ENCODE measurements around the gene RAB40AL.

DNA sequence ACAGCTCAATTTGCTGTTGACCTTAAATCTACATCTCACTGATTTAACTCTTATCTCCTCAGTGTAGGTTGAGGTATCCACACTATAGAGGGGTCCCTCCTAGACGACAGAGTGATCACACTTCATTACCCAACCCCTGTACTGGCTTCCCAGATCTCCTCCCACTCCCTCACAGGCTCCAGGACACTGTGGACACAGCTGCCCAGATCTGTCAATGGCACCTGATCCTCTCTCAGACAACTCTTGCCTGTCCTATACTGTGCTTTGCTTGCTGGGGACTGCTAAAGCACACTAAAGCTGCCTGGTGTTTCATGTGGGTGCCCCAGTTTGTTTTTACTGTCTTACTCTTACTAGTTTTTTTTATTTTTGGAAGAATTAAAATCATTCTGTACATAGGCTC is 27.9 kb downstream of the RAB40AL start:
- TF ChIP-seq EZH2 (IDR thresholded peaks at IDR 0.05; ENCODE audit: low read depth, unreplicated experiment) (no peak), CREB1 (CRISPR knock-in tag; IDR thresholded peaks at IDR 0.05; ENCODE audit: low read depth) (no peak), POLR2AphosphoS5 (IDR thresholded peaks at IDR 0.05; ENCODE audit: low read depth) (no peak), NANOG (IDR thresholded peaks at IDR 0.05; ENCODE audit: borderline replicate concordance) (no peak), ZNF462 (CRISPR knock-in tag; IDR thresholded peaks at IDR 0.05) (no peak), ZNF331 (CRISPR knock-in tag; IDR thresholded peaks at IDR 0.05; ENCODE audit: low read depth) (no peak), JUNB (IDR thresholded peaks at IDR 0.05; ENCODE audit: unreplicated experiment) (no peak), EZH2phosphoT487 (IDR thresholded peaks at IDR 0.05; ENCODE audit: unreplicated experiment) (no peak)
- TF ChIP-seq, protein P1, sequence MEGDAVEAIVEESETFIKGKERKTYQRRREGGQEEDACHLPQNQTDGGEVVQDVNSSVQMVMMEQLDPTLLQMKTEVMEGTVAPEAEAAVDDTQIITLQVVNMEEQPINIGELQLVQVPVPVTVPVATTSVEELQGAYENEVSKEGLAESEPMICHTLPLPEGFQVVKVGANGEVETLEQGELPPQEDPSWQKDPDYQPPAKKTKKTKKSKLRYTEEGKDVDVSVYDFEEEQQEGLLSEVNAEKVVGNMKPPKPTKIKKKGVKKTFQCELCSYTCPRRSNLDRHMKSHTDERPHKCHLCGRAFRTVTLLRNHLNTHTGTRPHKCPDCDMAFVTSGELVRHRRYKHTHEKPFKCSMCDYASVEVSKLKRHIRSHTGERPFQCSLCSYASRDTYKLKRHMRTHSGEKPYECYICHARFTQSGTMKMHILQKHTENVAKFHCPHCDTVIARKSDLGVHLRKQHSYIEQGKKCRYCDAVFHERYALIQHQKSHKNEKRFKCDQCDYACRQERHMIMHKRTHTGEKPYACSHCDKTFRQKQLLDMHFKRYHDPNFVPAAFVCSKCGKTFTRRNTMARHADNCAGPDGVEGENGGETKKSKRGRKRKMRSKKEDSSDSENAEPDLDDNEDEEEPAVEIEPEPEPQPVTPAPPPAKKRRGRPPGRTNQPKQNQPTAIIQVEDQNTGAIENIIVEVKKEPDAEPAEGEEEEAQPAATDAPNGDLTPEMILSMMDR (conservative IDR thresholded peaks at IDR 0.05; ENCODE audit: low read depth in 2 of 2): no peak
- TF ChIP-seq, protein P2, sequence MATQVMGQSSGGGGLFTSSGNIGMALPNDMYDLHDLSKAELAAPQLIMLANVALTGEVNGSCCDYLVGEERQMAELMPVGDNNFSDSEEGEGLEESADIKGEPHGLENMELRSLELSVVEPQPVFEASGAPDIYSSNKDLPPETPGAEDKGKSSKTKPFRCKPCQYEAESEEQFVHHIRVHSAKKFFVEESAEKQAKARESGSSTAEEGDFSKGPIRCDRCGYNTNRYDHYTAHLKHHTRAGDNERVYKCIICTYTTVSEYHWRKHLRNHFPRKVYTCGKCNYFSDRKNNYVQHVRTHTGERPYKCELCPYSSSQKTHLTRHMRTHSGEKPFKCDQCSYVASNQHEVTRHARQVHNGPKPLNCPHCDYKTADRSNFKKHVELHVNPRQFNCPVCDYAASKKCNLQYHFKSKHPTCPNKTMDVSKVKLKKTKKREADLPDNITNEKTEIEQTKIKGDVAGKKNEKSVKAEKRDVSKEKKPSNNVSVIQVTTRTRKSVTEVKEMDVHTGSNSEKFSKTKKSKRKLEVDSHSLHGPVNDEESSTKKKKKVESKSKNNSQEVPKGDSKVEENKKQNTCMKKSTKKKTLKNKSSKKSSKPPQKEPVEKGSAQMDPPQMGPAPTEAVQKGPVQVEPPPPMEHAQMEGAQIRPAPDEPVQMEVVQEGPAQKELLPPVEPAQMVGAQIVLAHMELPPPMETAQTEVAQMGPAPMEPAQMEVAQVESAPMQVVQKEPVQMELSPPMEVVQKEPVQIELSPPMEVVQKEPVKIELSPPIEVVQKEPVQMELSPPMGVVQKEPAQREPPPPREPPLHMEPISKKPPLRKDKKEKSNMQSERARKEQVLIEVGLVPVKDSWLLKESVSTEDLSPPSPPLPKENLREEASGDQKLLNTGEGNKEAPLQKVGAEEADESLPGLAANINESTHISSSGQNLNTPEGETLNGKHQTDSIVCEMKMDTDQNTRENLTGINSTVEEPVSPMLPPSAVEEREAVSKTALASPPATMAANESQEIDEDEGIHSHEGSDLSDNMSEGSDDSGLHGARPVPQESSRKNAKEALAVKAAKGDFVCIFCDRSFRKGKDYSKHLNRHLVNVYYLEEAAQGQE (IDR thresholded peaks at IDR 0.05; ENCODE audit: unreplicated experiment): no peak

All from GM23338 (cell line).